Measurements from ENCODE around the gene ARHGDIA.

ARHGDIA gene

DNA sequence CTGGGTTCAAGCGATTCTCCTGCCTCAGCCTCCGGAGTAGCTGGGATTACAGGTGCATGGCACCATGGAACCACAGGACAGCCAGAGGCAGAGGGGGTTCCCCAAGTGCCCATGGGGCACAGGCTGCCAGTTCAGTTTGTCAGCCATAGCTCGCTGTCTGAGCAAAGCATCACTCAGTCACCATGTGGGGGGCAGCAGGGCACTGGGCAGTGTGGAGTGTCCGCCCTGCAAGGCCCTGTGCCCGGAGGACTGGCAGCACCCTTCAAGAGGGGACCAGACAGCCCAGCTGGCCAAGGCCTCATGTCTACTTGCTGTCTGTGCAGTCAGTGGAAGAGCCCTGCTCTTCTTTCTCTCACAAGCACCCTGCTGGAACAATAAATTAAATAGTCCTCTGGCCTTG, 13.8 kb upstream of the ARHGDIA start:
- H2BK120ac ChIP-seq (ENCODE audit: low read depth, low read length), result no peak overlapping the region
- no peak overlapping the region for H2BK15ac ChIP-seq (ENCODE audit: low read depth, poor library complexity, severe bottlenecking)
- no peak overlapping the region for H3K4me3 ChIP-seq (ENCODE audit: insufficient read depth in 1 of 2, low read depth in 1 of 2, low read length in 2 of 2)
- peaks cover 28% of the 10 kb centered on the region for H3K79me1 ChIP-seq (replicated peaks; ENCODE audit: low read length, poor library complexity, severe bottlenecking)
- H3K4me1 ChIP-seq (ENCODE audit: control insufficient read depth, insufficient read depth, low read depth, low read length), result peaks cover 28% of the 10 kb centered on the region
- no peaks in the 10 kb centered on the region for H3K27me3 ChIP-seq (ENCODE audit: control insufficient read depth in 1 of 2, insufficient read depth in 1 of 2, low read length in 2 of 2)
- H3K4me2 ChIP-seq (ENCODE audit: low read length, poor library complexity, severe bottlenecking), result no peak overlapping the region
- no peak overlapping the region for H3K14ac ChIP-seq (ENCODE audit: low read length in 2 of 2)
- no peak overlapping the region for H2BK5ac ChIP-seq (ENCODE audit: low read depth, low read length, poor library complexity, severe bottlenecking)
- no peak overlapping the region for H3K27ac ChIP-seq (ENCODE audit: low read length, poor library complexity, severe bottlenecking)
- no peak overlapping the region for H4K91ac ChIP-seq (ENCODE audit: low read length)
- no peak overlapping the region for H4K8ac ChIP-seq (ENCODE audit: low read length)
- peaks cover 74 to 76% of the 10 kb centered on the region in 2 experiments for H3K36me3 ChIP-seq (ENCODE audit: control insufficient read depth in 1 of 2, insufficient read depth in 2 of 2, low read depth in 1 of 2, low read length in 2 of 2)
- no peak overlapping the region for H2AFZ ChIP-seq (ENCODE audit: low read depth, low read length)
- H3K23ac ChIP-seq (ENCODE audit: low read length in 2 of 2), result no peak overlapping the region
- H2AK5ac ChIP-seq (ENCODE audit: low read length, severe bottlenecking), result no peak overlapping the region
- no peaks in the 10 kb centered on the region for H3K9me3 ChIP-seq (ENCODE audit: control insufficient read depth, low read length)
- 97% methylated on average over 5 of the region's 5 CpGs for WGBS
- H2BK12ac ChIP-seq (ENCODE audit: low read length in 2 of 2), result no peak overlapping the region
- H3K4ac ChIP-seq (ENCODE audit: low read depth in 1 of 2, low read length in 2 of 2), result no peak overlapping the region
- DNase-seq, result no peak
- no peak overlapping the region for H3K18ac ChIP-seq (ENCODE audit: low read depth in 1 of 2, low read length in 2 of 2)
- peak overlapping the region; percentile 14 for H3K9ac ChIP-seq (ENCODE audit: low read length)

DNA sequence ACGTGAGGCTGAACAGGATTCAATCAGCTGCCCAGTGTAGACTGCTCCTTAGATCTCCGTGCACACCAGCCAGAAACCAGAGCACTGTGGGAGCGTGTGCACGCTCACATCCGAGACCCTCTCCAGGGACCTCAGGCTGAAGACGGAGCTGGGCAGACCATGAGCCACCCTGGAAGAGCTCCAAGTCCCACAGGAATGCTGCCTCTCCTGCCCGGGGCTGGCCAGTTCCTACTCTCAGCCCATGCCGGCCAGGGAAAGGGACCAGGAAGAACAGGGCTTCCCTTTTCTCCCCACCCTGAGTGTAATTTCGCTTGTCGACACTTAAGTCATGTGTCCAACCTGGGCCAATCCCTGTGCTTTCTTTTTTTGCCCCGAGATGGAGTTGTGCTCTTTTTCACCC, 13.4 kb upstream of the ARHGDIA start:
- no peak overlapping the region for H2BK12ac ChIP-seq (ENCODE audit: low read length in 2 of 2)
- H2BK15ac ChIP-seq (ENCODE audit: low read depth, poor library complexity, severe bottlenecking), result no peak overlapping the region
- no peak overlapping the region for H2BK120ac ChIP-seq (ENCODE audit: low read depth, low read length)
- peaks cover 25% of the 10 kb centered on the region for H3K4me1 ChIP-seq (ENCODE audit: control insufficient read depth, insufficient read depth, low read depth, low read length)
- no peak overlapping the region for H3K18ac ChIP-seq (ENCODE audit: low read depth in 1 of 2, low read length in 2 of 2)
- no peak overlapping the region for H3K4ac ChIP-seq (ENCODE audit: low read depth in 1 of 2, low read length in 2 of 2)
- no peak overlapping the region for H3K23ac ChIP-seq (ENCODE audit: low read length in 2 of 2)
- peaks cover 74 to 75% of the 10 kb centered on the region in 2 experiments for H3K36me3 ChIP-seq (ENCODE audit: control insufficient read depth in 1 of 2, insufficient read depth in 2 of 2, low read depth in 1 of 2, low read length in 2 of 2)
- no peak overlapping the region for H2AK5ac ChIP-seq (ENCODE audit: low read length, severe bottlenecking)
- H3K4me2 ChIP-seq (ENCODE audit: low read length, poor library complexity, severe bottlenecking), result no peak overlapping the region
- no peak overlapping the region for H4K91ac ChIP-seq (ENCODE audit: low read length)
- H3K9ac ChIP-seq (ENCODE audit: low read length), result peak overlapping the region; percentile 14
- no peaks in the 10 kb centered on the region for H3K27me3 ChIP-seq (ENCODE audit: control insufficient read depth in 1 of 2, insufficient read depth in 1 of 2, low read length in 2 of 2)
- H3K14ac ChIP-seq (ENCODE audit: low read length in 2 of 2), result no peak overlapping the region
- H3K4me3 ChIP-seq (ENCODE audit: insufficient read depth in 1 of 2, low read depth in 1 of 2, low read length in 2 of 2), result no peak overlapping the region
- 96% methylated on average over 11 of the region's 11 CpGs for WGBS
- H3K27ac ChIP-seq (ENCODE audit: low read length, poor library complexity, severe bottlenecking), result no peak overlapping the region
- no peak overlapping the region for H2BK5ac ChIP-seq (ENCODE audit: low read depth, low read length, poor library complexity, severe bottlenecking)
- no peak overlapping the region for H2AFZ ChIP-seq (ENCODE audit: low read depth, low read length)
- peaks cover 25% of the 10 kb centered on the region for H3K79me1 ChIP-seq (replicated peaks; ENCODE audit: low read length, poor library complexity, severe bottlenecking)
- no peak for DNase-seq
- no peaks in the 10 kb centered on the region for H3K9me3 ChIP-seq (ENCODE audit: control insufficient read depth, low read length)
- H4K8ac ChIP-seq (ENCODE audit: low read length), result no peak overlapping the region

DNA sequence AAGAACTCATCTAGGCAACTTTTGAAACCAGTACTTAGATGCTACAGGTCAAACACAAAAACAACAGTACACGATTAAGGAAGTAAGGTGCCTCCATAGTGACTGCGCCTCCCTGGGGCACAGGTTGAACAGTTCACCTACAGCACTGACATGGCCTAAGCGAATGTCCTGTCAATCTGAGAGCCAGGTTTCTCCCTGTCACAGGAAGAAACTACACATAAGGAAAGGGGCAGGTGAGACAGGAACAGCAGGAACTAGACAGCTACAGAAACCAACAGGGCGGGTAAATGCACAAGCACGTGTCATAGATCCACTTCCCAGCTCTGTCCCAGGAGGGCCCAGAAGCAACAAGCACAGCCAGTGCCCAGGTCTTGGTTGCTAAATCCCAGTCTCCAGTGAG, 8.0 kb upstream of the ARHGDIA start:
- Histone ChIP-seq H2BK12ac (ENCODE audit: low read length in 2 of 2) (no peak overlapping the region), H3K36me3 (ENCODE audit: control insufficient read depth in 1 of 2, insufficient read depth in 2 of 2, low read depth in 1 of 2, low read length in 2 of 2) (peaks cover 35 to 41% of the 10 kb centered on the region in 2 experiments)

DNA sequence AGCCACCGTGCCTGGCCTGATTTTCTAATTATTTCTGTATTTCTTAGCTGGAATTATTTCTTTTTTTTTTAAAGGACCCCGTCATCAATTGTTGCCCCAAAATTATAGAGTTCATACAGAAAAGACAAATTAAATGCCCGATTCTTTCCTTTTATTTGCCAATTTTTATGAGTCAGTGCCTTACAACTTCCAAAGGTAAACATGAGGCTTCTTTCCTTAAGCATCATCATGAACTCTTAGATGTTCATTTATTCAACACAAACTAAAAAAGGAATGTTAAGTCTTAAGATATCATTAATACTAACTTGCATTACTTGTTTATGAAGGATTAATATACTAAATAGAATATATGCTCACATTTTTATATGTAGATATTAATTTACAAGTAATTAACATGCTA, 7.2 kb upstream of the ARHGDIA start:
- Histone ChIP-seq H2AFZ (ENCODE audit: low read depth, low read length) (no peak overlapping the region), H2AK5ac (ENCODE audit: low read length, severe bottlenecking) (no peak overlapping the region), H2BK120ac (ENCODE audit: low read depth, low read length) (no peak overlapping the region), H3K23ac (ENCODE audit: low read length in 2 of 2) (no peak overlapping the region), H3K4me2 (ENCODE audit: low read length, poor library complexity, severe bottlenecking) (no peak overlapping the region), H3K4me1 (ENCODE audit: control insufficient read depth, insufficient read depth, low read depth, low read length) (peaks cover 2% of the 10 kb centered on the region), H3K9ac (ENCODE audit: low read length) (no peak overlapping the region), H3K36me3 (ENCODE audit: control insufficient read depth in 1 of 2, insufficient read depth in 2 of 2, low read depth in 1 of 2, low read length in 2 of 2) (peaks cover 27 to 39% of the 10 kb centered on the region in 2 experiments), H3K4ac (ENCODE audit: low read depth in 1 of 2, low read length in 2 of 2) (no peak overlapping the region), H4K8ac (ENCODE audit: low read length) (no peak overlapping the region), H3K27ac (ENCODE audit: low read length, poor library complexity, severe bottlenecking) (no peak overlapping the region), H3K79me1 (replicated peaks; ENCODE audit: low read length, poor library complexity, severe bottlenecking) (peaks cover 6% of the 10 kb centered on the region), H2BK15ac (ENCODE audit: low read depth, poor library complexity, severe bottlenecking) (no peak overlapping the region), H2BK12ac (ENCODE audit: low read length in 2 of 2) (no peak overlapping the region), H3K9me3 (ENCODE audit: control insufficient read depth, low read length) (no peaks in the 10 kb centered on the region), H2BK5ac (ENCODE audit: low read depth, low read length, poor library complexity, severe bottlenecking) (no peak overlapping the region), H3K4me3 (ENCODE audit: insufficient read depth in 1 of 2, low read depth in 1 of 2, low read length in 2 of 2) (no peak overlapping the region), H3K14ac (ENCODE audit: low read length in 2 of 2) (no peak overlapping the region), H4K91ac (ENCODE audit: low read length) (no peak overlapping the region), H3K27me3 (ENCODE audit: control insufficient read depth in 1 of 2, insufficient read depth in 1 of 2, low read length in 2 of 2) (no peaks in the 10 kb centered on the region), H3K18ac (ENCODE audit: low read depth in 1 of 2, low read length in 2 of 2) (no peak overlapping the region)
- DNase-seq, result no peak
- WGBS, result 96% methylated on average over 3 of the region's 3 CpGs

More for the DNA sequence above, 8.0 kb upstream of the ARHGDIA start:
- Histone ChIP-seq H3K27me3 (ENCODE audit: control insufficient read depth in 1 of 2, insufficient read depth in 1 of 2, low read length in 2 of 2) (no peaks in the 10 kb centered on the region), H3K23ac (ENCODE audit: low read length in 2 of 2) (no peak overlapping the region), H3K27ac (ENCODE audit: low read length, poor library complexity, severe bottlenecking) (no peak overlapping the region), H2BK120ac (ENCODE audit: low read depth, low read length) (no peak overlapping the region), H3K9ac (ENCODE audit: low read length) (no peak overlapping the region), H2AK5ac (ENCODE audit: low read length, severe bottlenecking) (no peak overlapping the region), H3K4me1 (ENCODE audit: control insufficient read depth, insufficient read depth, low read depth, low read length) (no peaks in the 10 kb centered on the region), H3K79me1 (replicated peaks; ENCODE audit: low read length, poor library complexity, severe bottlenecking) (peaks cover 8% of the 10 kb centered on the region), H3K4me2 (ENCODE audit: low read length, poor library complexity, severe bottlenecking) (no peak overlapping the region), H2BK5ac (ENCODE audit: low read depth, low read length, poor library complexity, severe bottlenecking) (no peak overlapping the region), H2BK15ac (ENCODE audit: low read depth, poor library complexity, severe bottlenecking) (no peak overlapping the region), H2AFZ (ENCODE audit: low read depth, low read length) (no peak overlapping the region), H3K14ac (ENCODE audit: low read length in 2 of 2) (no peak overlapping the region), H4K91ac (ENCODE audit: low read length) (no peak overlapping the region), H3K4me3 (ENCODE audit: insufficient read depth in 1 of 2, low read depth in 1 of 2, low read length in 2 of 2) (no peak overlapping the region), H3K9me3 (ENCODE audit: control insufficient read depth, low read length) (no peaks in the 10 kb centered on the region), H3K18ac (ENCODE audit: low read depth in 1 of 2, low read length in 2 of 2) (no peak overlapping the region), H3K4ac (ENCODE audit: low read depth in 1 of 2, low read length in 2 of 2) (no peak overlapping the region), H4K8ac (ENCODE audit: low read length) (no peak overlapping the region)
- no peak for DNase-seq
- WGBS, result 90% methylated on average over 5 of the region's 5 CpGs

Data from mesenchymal stem cell (in vitro differentiated cells and primary cell).